ENCODE data around the gene ACBD6.

GRCh38 chr1:180264595-180264994 lies 237.8 kb downstream of the ACBD6 start:
- TF ChIP-seq CTCF (IDR thresholded peaks at IDR 0.05) (no peak), ZFX (IDR thresholded peaks at IDR 0.05; ENCODE audit: borderline replicate concordance) (no peak)

Measured in 22Rv1 (cell line).